GM12878 (cell line): ENCODE results near the gene STRBP. TPM values are rescaled to one million over a fixed set of nuclear protein-coding genes. Genes with fewer than 3 reads are reported as not detected.

Source experiments
- ATAC-seq: fragments of 200-7000 bp; cut with Tn5 transposase; 3 replicates; pipeline ENCODE4 v1.9.1; 2020; ENCODE audit warnings: mild to moderate bottlenecking, moderate library complexity
- BruUV-seq: library from RNA; stranded (reverse); fragments of 400-500 nt; replicated peaks from 2 replicates; lab custom pipeline; 2021; lab: Mats Ljungman, UMichigan
- CTCF ChIA-PET: fragments of 300-600 bp; sonication (Branson Sonifier 250); formaldehyde crosslinking; extraction: SDS; loops from one replicate; lab custom pipeline; 2021; ENCODE audit warnings: inconsistent platforms; lab: Yijun Ruan, JAX
- POLR2A ChIA-PET: fragments of 350-600 bp; formaldehyde crosslinking; extraction: SDS; loops from one replicate; lab custom pipeline; 2021; ENCODE audit warnings: inconsistent platforms; lab: Charles Lee
- RAD21 ChIA-PET: fragments of 300-600 bp; sonication (Branson Sonifier 250); formaldehyde crosslinking; loops from one replicate; lab custom pipeline; 2023; ENCODE audit warnings: antibody characterized with exemption; ENCODE audit not compliant: unreplicated experiment; lab: Charles Lee
- SMC1A ChIA-PET: fragments of 300-600 bp; sonication (Branson Sonifier 250); formaldehyde crosslinking; loops from one replicate; lab custom pipeline; 2023; ENCODE audit not compliant: unreplicated experiment, uncharacterized antibody; lab: Charles Lee
- DNase-seq: peaks from one replicate; pipeline ENCODE4 v3.0.0-alpha.2; 2011; ENCODE audit warnings: low read depth, low spot score
- FAIRE-seq: peaks from 3 replicates; lab custom pipeline; 2011; peaks lifted over from hg19 to GRCh38; lab: Jason Lieb, UNC
- H2AFZ ChIP-seq: 2 replicates; pipeline ENCODE4 v1.6.0; 2011; ENCODE audit warnings: low read depth, low read length, control low read depth; ENCODE audit not compliant: control insufficient read depth
- H3K27ac ChIP-seq: 2 replicates; pipeline ENCODE4 v1.5.1; 2011; ENCODE audit warnings: control low read depth; ENCODE audit not compliant: control insufficient read depth, insufficient read depth
- H3K27me3 ChIP-seq, 2 experiments: replicated peaks in 1 of 2; 2 replicates each; pipeline versions ENCODE4 v1.6.0 to v1.6.1; 2011; ENCODE audit warnings: low read length in 1 of 2; ENCODE audit not compliant: control insufficient read depth in 2 of 2, insufficient read depth in 2 of 2
- H3K36me3 ChIP-seq, 2 experiments: 2 replicates each; pipeline ENCODE4 v1.5.1; 2011; ENCODE audit warnings: low read length in 1 of 2; ENCODE audit not compliant: control insufficient read depth in 2 of 2, insufficient read depth in 2 of 2
- H3K4me1 ChIP-seq: 2 replicates; pipeline ENCODE4 v1.6.1; 2011; ENCODE audit warnings: mild to moderate bottlenecking, low read length, moderate library complexity, mixed read lengths; ENCODE audit not compliant: control insufficient read depth, insufficient read depth
- H3K4me2 ChIP-seq: 2 replicates; pipeline ENCODE4 v1.6.0; 2011; ENCODE audit warnings: control low read depth; ENCODE audit not compliant: control insufficient read depth, insufficient read depth
- H3K4me3 ChIP-seq: fragments of 200-600 bp; sonication (generic); 2 replicates; pipeline ENCODE4 v1.5.1; 2016
- H3K79me2 ChIP-seq: 2 replicates; pipeline ENCODE4 v1.6.0; 2011; ENCODE audit warnings: low read length; ENCODE audit not compliant: control insufficient read depth, insufficient read depth
- H3K9ac ChIP-seq: 2 replicates; pipeline ENCODE4 v1.8.0; 2011; ENCODE audit warnings: low read length, control low read depth, mixed read lengths; ENCODE audit not compliant: control insufficient read depth, insufficient read depth
- H3K9me3 ChIP-seq: replicated peaks from 3 replicates; pipeline ENCODE4 v1.5.1; 2011; ENCODE audit warnings: mild to moderate bottlenecking, low read length; ENCODE audit not compliant: control insufficient read depth, insufficient read depth
- H4K20me1 ChIP-seq: 2 replicates; pipeline ENCODE4 v1.6.0; 2011; ENCODE audit not compliant: control insufficient read depth, insufficient read depth
- ATF2 ChIP-seq: IDR thresholded peaks from 2 replicates; pipeline ENCODE4 v1.6.1; 2012; ENCODE audit warnings: low read length, inconsistent platforms
- BCL11A ChIP-seq: IDR thresholded peaks from 2 replicates; pipeline ENCODE4 v1.6.1; 2011; ENCODE audit warnings: low read depth, low read length
- CREM ChIP-seq: IDR thresholded peaks from 2 replicates; pipeline ENCODE4 v1.6.1; 2014; ENCODE audit warnings: antibody characterized with exemption, low read depth
- ELK1 ChIP-seq: IDR thresholded peaks from 2 replicates; pipeline ENCODE4 v1.6.1; 2012; ENCODE audit warnings: low read depth, low read length, improper control_type of control experiment
- GATAD2B ChIP-seq: fragments of 450-650 bp; conservative IDR thresholded peaks from 2 replicates; pipeline ENCODE4 v1.6.1; 2017; ENCODE audit warnings: low read depth, mild to moderate bottlenecking, moderate library complexity
- NFIC ChIP-seq: IDR thresholded peaks from 2 replicates; pipeline ENCODE4 v1.6.1; 2012; ENCODE audit warnings: low read depth, mild to moderate bottlenecking, inconsistent platforms, low read length, moderate library complexity
- WGBS: methylation state at CpG from one replicate; pipeline ENCODE4 v1.1.6; 2016; ENCODE audit warnings: low lambda C conversion rate; ENCODE audit not compliant: insufficient replicate concordance, insufficient coverage; ENCODE audit errors: missing lambda C conversion rate; 5-methylcytosine and 5-hydroxymethylcytosine counted together
- in situ Hi-C: fragments of 300-500 bp; cut with MboI; formaldehyde crosslinking; loops from 9 replicates; pipeline ENCODE4 v1.14.3; 2018; ENCODE audit warnings: mixed read lengths
- intact Hi-C: fragments of 100-400 bp; cut with micrococcal nuclease; formaldehyde crosslinking; loops from one replicate; pipeline ENCODE4 v1.14.2; 2022; ENCODE audit not compliant: unreplicated experiment
- polyA plus RNA-seq, 11 experiments: library from polyadenylated mRNA; depleted of rRNA in 4 of 11; unstranded in 6 of 11; stranded (reverse) in 5 of 11; fragments of >200 nt; fragmentation: Nextera tagmentation in 4 of 11; fragmentation: Illumina TruSeq in 1 of 11; extraction: Ambion mirVana in 4 of 11; extraction: Trizol in 1 of 11; gene quantifications; 1 replicate in 1 of 11; 2 replicates in 10 of 11; pipeline versions ENCODE4 v1.2.1 to v1.2.3, GENCODE V29; 2011 to 2016; ENCODE audit warnings: inconsistent platforms in 2 of 11, missing spikeins in 2 of 11, low read depth in 1 of 11
- total RNA-seq, 4 experiments: library from RNA; depleted of rRNA in 3 of 4; stranded (reverse); fragments of >200 nt in 3 of 4; fragmentation: Illumina TruSeq in 1 of 4; extraction: Trizol in 1 of 4; gene quantifications; 2 replicates each; pipeline versions ENCODE4 v1.2.1 to v1.2.3, GENCODE V29; 2013 to 2021
- TF ChIP-seq, protein P1 (sequence below), 3 experiments: IDR thresholded peaks in 2 of 3; conservative IDR thresholded peaks in 1 of 3; 2 replicates each; pipeline ENCODE4 v1.5.1; 2011; ENCODE audit warnings: low read depth in 3 of 3, low read length in 3 of 3, mild to moderate bottlenecking in 3 of 3, control low read depth in 2 of 3, moderate library complexity in 2 of 3, inconsistent platforms in 1 of 3, mixed read lengths in 1 of 3; ENCODE audit not compliant: control insufficient read depth in 2 of 3, insufficient read depth in 1 of 3; ENCODE audit errors: extremely low read depth in 1 of 3

STRBP gene
- total and polyA plus RNA-seq, 10 of the 15 experiments (the other 5 are each of a cell fraction or from before 2014, with no cell fraction given): 31.0 to 96.8 (median 71.4) TPM

GRCh38 chr9:123286324-123286723, 17.9 kb upstream of the STRBP start:
- no peaks in the 10 kb centered on the region for H3K4me1 ChIP-seq
- no peak for DNase-seq
- no peak overlapping the region for H2AFZ ChIP-seq
- no peaks in the 10 kb centered on the region for H3K36me3 ChIP-seq
- CTCF ChIA-PET: interaction anchor here (0.5 to 0.7 kb wide), 3 partner anchors 14 to 99 kb away, joined by 3 read pairs; no protein-coding TSS in a partner anchor
- H3K27me3 ChIP-seq: no peaks in the 10 kb centered on the region
- WGBS: 5% methylated on average over 1 of the region's 1 CpG
- H3K9ac ChIP-seq: no peak overlapping the region
- H3K79me2 ChIP-seq: no peaks in the 10 kb centered on the region
- no TSS peak for BruUV-seq
- no peak overlapping the region for H3K4me2 ChIP-seq
- no peak for TF ChIP-seq BCL11A
- no peak for TF ChIP-seq GATAD2B
- TF ChIP-seq ELK1: no peak
- no peak for TF ChIP-seq ATF2
- TF ChIP-seq NFIC: no peak
- TF ChIP-seq CREM: no peak
- TF ChIP-seq, protein P1, sequence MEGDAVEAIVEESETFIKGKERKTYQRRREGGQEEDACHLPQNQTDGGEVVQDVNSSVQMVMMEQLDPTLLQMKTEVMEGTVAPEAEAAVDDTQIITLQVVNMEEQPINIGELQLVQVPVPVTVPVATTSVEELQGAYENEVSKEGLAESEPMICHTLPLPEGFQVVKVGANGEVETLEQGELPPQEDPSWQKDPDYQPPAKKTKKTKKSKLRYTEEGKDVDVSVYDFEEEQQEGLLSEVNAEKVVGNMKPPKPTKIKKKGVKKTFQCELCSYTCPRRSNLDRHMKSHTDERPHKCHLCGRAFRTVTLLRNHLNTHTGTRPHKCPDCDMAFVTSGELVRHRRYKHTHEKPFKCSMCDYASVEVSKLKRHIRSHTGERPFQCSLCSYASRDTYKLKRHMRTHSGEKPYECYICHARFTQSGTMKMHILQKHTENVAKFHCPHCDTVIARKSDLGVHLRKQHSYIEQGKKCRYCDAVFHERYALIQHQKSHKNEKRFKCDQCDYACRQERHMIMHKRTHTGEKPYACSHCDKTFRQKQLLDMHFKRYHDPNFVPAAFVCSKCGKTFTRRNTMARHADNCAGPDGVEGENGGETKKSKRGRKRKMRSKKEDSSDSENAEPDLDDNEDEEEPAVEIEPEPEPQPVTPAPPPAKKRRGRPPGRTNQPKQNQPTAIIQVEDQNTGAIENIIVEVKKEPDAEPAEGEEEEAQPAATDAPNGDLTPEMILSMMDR (IDR thresholded peaks at IDR 0.05 in 2 of 3, conservative IDR thresholded peaks at IDR 0.05 in 1 of 3; ENCODE audit: control insufficient read depth in 2 of 3, extremely low read depth in 1 of 3, insufficient read depth in 1 of 3, low read depth in 3 of 3, low read length in 3 of 3): no peak
- no peak overlapping the region for H3K4me3 ChIP-seq
- H3K9me3 ChIP-seq: no peaks in the 10 kb centered on the region
- intact Hi-C loops (no loop called here), in situ Hi-C loops (no loop called here)
- POLR2A ChIA-PET: interaction anchor here (0.7 kb wide), 1 partner anchor 63 kb away, joined by 4 read pairs; no protein-coding TSS in a partner anchor
- SMC1A ChIA-PET: interaction anchor here (1.0 to 1.2 kb wide), 2 partner anchors 10 to 26 kb away, joined by 3 read pairs; no protein-coding TSS in a partner anchor
- no peaks in the 10 kb centered on the region for H4K20me1 ChIP-seq
- no peak for FAIRE-seq
- no peak overlapping the region for H3K27ac ChIP-seq
- RAD21 ChIA-PET: no interaction called here
- ATAC-seq: no peak
